ENCODE measurements around the gene CDYL2.

- TF ChIP-seq CTCF (IDR thresholded peaks at IDR 0.05 in 4 of 5, conservative IDR thresholded peaks at IDR 0.05 in 1 of 5), result peak in 1 of 5 experiments; percentile 13
- no peak for TF ChIP-seq POLR2A (IDR thresholded peaks at IDR 0.05)
These were observed 48.0 kb upstream of the CDYL2 start for GRCh38 chr16:80852261-80852872.
